Liver (tissue), 9 donors: ENCODE data around the gene CABP4. TPM values are rescaled to one million over a fixed set of nuclear protein-coding genes. Genes with fewer than 3 reads are reported as not detected.
A peak's percentile ranks its signal among the peaks of the same experiment; 100 is the strongest.

ENCODE experiments used
- DNase-seq: peaks from one replicate; pipeline ENCODE4 v3.0.0-alpha.2; 2017; ENCODE audit warnings: low spot score
- H3K27ac ChIP-seq, 2 donors: one replicate each; pipeline ENCODE4 v1.7.0; 2013; ENCODE audit warnings: inconsistent platforms in 2 of 2, low read length in 2 of 2, control low read depth in 1 of 2, low read depth in 1 of 2, mild to moderate bottlenecking in 1 of 2
- H3K27me3 ChIP-seq, 4 donors: one replicate each; pipeline versions ENCODE4 v1.6.1 to v1.7.0; 2013; ENCODE audit warnings: low read length in 3 of 4, inconsistent platforms in 1 of 4, mild to moderate bottlenecking in 1 of 4, moderate library complexity in 1 of 4; ENCODE audit not compliant: control insufficient read depth in 4 of 4, insufficient read depth in 4 of 4
- H3K36me3 ChIP-seq, 4 donors: one replicate each; pipeline versions ENCODE4 v1.6.1 to v1.7.0; 2013; ENCODE audit warnings: low read length in 3 of 4, mild to moderate bottlenecking in 3 of 4, low read depth in 1 of 4, moderate library complexity in 1 of 4; ENCODE audit not compliant: control insufficient read depth in 4 of 4, insufficient read depth in 3 of 4
- H3K4me1 ChIP-seq, 4 donors: one replicate each; pipeline versions ENCODE4 v1.6.1 to v1.7.0; 2013; ENCODE audit warnings: low read length in 3 of 4, mild to moderate bottlenecking in 3 of 4, moderate library complexity in 1 of 4; ENCODE audit not compliant: control insufficient read depth in 4 of 4, insufficient read depth in 4 of 4
- H3K4me3 ChIP-seq, 3 donors: one replicate each; pipeline versions ENCODE4 v1.6.1 to v1.7.0; 2013; ENCODE audit warnings: low read length in 3 of 3, control low read depth in 1 of 3, low read depth in 1 of 3, mild to moderate bottlenecking in 1 of 3
- H3K9ac ChIP-seq, 2 donors: one replicate each; pipeline ENCODE4 v1.7.0; 2013; ENCODE audit warnings: low read length in 2 of 2, mild to moderate bottlenecking in 2 of 2, moderate library complexity in 2 of 2, control low read depth in 1 of 2, low read depth in 1 of 2
- H3K9me3 ChIP-seq, 4 donors: one replicate each; pipeline versions ENCODE4 v1.6.1 to v1.7.0; 2013; ENCODE audit warnings: low read length in 3 of 4; ENCODE audit not compliant: control insufficient read depth in 4 of 4
- ATF3 ChIP-seq: IDR thresholded peaks from 2 replicates; pipeline ENCODE4 v1.6.1; 2016; ENCODE audit warnings: antibody characterized with exemption
- EGR1 ChIP-seq, 2 donors: IDR thresholded peaks; 2 replicates each; pipeline ENCODE4 v1.6.1; 2016 to 2018; ENCODE audit warnings: antibody characterized with exemption in 2 of 2, low read depth in 2 of 2
- FOXA1 ChIP-seq: IDR thresholded peaks from 2 replicates; pipeline ENCODE4 v1.6.1; 2016; ENCODE audit warnings: antibody characterized with exemption
- GABPA ChIP-seq, 2 donors: IDR thresholded peaks in 1 of 2; conservative IDR thresholded peaks in 1 of 2; 2 replicates each; pipeline ENCODE4 v1.6.1; 2016; ENCODE audit warnings: antibody characterized with exemption in 2 of 2, mild to moderate bottlenecking in 1 of 2, moderate library complexity in 1 of 2
- HNF4A ChIP-seq, 2 donors: conservative IDR thresholded peaks; 2 replicates each; pipeline ENCODE4 v1.6.1; 2016; ENCODE audit warnings: antibody characterized with exemption in 2 of 2, mild to moderate bottlenecking in 2 of 2
- JUND ChIP-seq, 2 donors: IDR thresholded peaks; 2 replicates each; pipeline ENCODE4 v1.6.1; 2016; ENCODE audit warnings: antibody characterized with exemption in 2 of 2
- MAX ChIP-seq: IDR thresholded peaks from 2 replicates; pipeline ENCODE4 v1.6.1; 2016; ENCODE audit warnings: antibody characterized with exemption
- RAD21 ChIP-seq, 2 donors: IDR thresholded peaks; 2 replicates each; pipeline ENCODE4 v1.6.1; 2016; ENCODE audit warnings: antibody characterized with exemption in 2 of 2, mild to moderate bottlenecking in 2 of 2
- REST ChIP-seq: IDR thresholded peaks from 2 replicates; pipeline ENCODE4 v1.6.1; 2016; ENCODE audit warnings: antibody characterized with exemption, mild to moderate bottlenecking
- RXRA ChIP-seq, 2 donors: IDR thresholded peaks; 2 replicates each; pipeline ENCODE4 v1.6.1; 2017 to 2018; ENCODE audit warnings: antibody characterized with exemption in 2 of 2, mild to moderate bottlenecking in 1 of 2
- TAF1 ChIP-seq: conservative IDR thresholded peaks from 2 replicates; pipeline ENCODE4 v1.6.1; 2016; ENCODE audit warnings: antibody characterized with exemption, mild to moderate bottlenecking
- YY1 ChIP-seq: IDR thresholded peaks from 2 replicates; pipeline ENCODE4 v1.6.1; 2016; ENCODE audit warnings: antibody characterized with exemption, mild to moderate bottlenecking
- ZBTB33 ChIP-seq: IDR thresholded peaks from 2 replicates; pipeline ENCODE4 v1.6.1; 2016; ENCODE audit warnings: antibody characterized with exemption
- whole genome bisulfite sequencing: extraction: QIAGEN DNeasy Blood & Tissue Kit; methylation state at CpG from one replicate; pipeline ENCODE4 v1.1.7; 2013; 5-methylcytosine and 5-hydroxymethylcytosine counted together
- polyA plus RNA-seq, 2 donors: library from polyadenylated mRNA; stranded (reverse) in 1 of 2; unstranded in 1 of 2; fragments of 200-250 nt in 1 of 2; fragments of >200 nt in 1 of 2; fragmentation: Nextera tagmentation in 1 of 2; extraction: Ambion mirVana in 1 of 2; gene quantifications; one replicate each; pipeline versions ENCODE4 v1.2.1 to v1.2.3, GENCODE V29; 2013 to 2015
- total RNA-seq, 2 donors: library from RNA; depleted of rRNA; stranded (reverse); fragments of >200 nt; gene quantifications; one replicate each; pipeline ENCODE4 v1.2.3, GENCODE V29; 2014
- TF ChIP-seq, protein P1 (sequence below): fragments of 150-350 bp; IDR thresholded peaks from 2 replicates; pipeline ENCODE4 v1.5.1; 2017; ENCODE audit warnings: improper control_type of control experiment, low read depth, low read length; ENCODE audit not compliant: missing input control
- donor health status: healthy.
- donor health status: healthy.
- donor health status: healthy.
- donor health status: healthy.
- donor health status: healthy.

Gene CABP4
- total and polyA plus RNA-seq, 4 donors, result 0.85 to 2.9 (median 1.6) TPM

GRCh38 chr11:67409261-67409666 lies 45.9 kb upstream of the CABP4 start:
- no peak overlapping the region for H3K27ac ChIP-seq

DNA sequence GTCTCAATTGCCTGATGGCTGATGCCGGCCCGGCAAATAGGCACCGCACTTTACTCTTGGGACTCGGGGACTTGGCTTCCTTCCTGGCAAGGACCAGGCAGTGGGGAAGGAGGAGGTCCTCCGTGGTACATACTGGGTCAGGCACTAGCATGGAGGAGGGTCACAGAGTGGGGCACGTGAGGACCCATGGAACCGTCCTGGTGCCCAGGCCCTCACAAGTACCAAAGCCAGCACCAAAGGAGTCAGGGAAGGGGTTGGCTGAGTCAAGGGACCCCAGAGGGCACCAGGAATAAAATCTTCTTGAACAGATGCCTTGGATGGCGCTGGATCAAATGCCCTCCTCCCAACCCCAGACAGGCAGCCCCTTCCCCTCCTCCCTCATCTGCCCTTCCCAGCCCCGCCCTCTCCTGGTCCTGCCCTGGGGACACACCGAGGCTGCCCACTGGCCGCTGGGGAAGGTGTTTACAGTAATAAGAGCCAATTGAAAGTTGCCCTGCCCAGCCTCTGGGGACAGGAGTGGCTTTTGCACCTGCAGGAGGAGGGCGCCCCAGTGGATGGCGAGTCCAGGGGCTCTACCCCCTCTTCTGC lies 45.3 kb upstream of the CABP4 start:
- Histone ChIP-seq H3K4me1 (peaks cover 0 to 4% (median 0%) of the 10 kb centered on the region in 4 donors), H3K4me3 (no peak overlapping the region), H3K9me3 (no peaks in the 10 kb centered on the region), H3K27ac (peak overlapping the region in 1 of 2 donors; percentile 5), H3K27me3 (no peaks in the 10 kb centered on the region), H3K36me3 (no peaks in the 10 kb centered on the region), H3K9ac (no peak overlapping the region)
- 27% methylated on average over 13 of the region's 13 CpGs for WGBS
- DNase-seq, result no peak
- TF ChIP-seq FOXA1 (no peak), RXRA (IDR thresholded peaks at IDR 0.05) (no peak), TAF1 (no peak), GABPA (IDR thresholded peaks at IDR 0.05 in 1 of 2, conservative IDR thresholded peaks at IDR 0.05 in 1 of 2) (no peak), HNF4A (conservative IDR thresholded peaks at IDR 0.05) (no peak), ZBTB33 (no peak), YY1 (no peak), JUND (IDR thresholded peaks at IDR 0.05) (no peak), EGR1 (IDR thresholded peaks at IDR 0.05; ENCODE audit: low read depth in 2 of 2) (no peak)
- TF ChIP-seq, protein P1, sequence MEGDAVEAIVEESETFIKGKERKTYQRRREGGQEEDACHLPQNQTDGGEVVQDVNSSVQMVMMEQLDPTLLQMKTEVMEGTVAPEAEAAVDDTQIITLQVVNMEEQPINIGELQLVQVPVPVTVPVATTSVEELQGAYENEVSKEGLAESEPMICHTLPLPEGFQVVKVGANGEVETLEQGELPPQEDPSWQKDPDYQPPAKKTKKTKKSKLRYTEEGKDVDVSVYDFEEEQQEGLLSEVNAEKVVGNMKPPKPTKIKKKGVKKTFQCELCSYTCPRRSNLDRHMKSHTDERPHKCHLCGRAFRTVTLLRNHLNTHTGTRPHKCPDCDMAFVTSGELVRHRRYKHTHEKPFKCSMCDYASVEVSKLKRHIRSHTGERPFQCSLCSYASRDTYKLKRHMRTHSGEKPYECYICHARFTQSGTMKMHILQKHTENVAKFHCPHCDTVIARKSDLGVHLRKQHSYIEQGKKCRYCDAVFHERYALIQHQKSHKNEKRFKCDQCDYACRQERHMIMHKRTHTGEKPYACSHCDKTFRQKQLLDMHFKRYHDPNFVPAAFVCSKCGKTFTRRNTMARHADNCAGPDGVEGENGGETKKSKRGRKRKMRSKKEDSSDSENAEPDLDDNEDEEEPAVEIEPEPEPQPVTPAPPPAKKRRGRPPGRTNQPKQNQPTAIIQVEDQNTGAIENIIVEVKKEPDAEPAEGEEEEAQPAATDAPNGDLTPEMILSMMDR, result no peak

More at GRCh38 chr11:67409261-67409666, 45.9 kb upstream of the CABP4 start:
- H3K9ac ChIP-seq, result no peak overlapping the region
- WGBS, result 61% methylated on average over 24 of the region's 24 CpGs
- TF ChIP-seq ATF3, result no peak
- no peak for TF ChIP-seq TAF1
- TF ChIP-seq, protein P1, result no peak
- no peak for TF ChIP-seq EGR1 (IDR thresholded peaks at IDR 0.05; ENCODE audit: low read depth in 2 of 2)
- no peak for TF ChIP-seq YY1
- TF ChIP-seq REST, result no peak
- TF ChIP-seq JUND (IDR thresholded peaks at IDR 0.05), result no peak
- no peak for TF ChIP-seq MAX
- no peak for TF ChIP-seq HNF4A (conservative IDR thresholded peaks at IDR 0.05)
- no peak for TF ChIP-seq RAD21 (IDR thresholded peaks at IDR 0.05)
- no peak for TF ChIP-seq GABPA (IDR thresholded peaks at IDR 0.05 in 1 of 2, conservative IDR thresholded peaks at IDR 0.05 in 1 of 2)
- H3K4me3 ChIP-seq, result no peak overlapping the region
- no peaks in the 10 kb centered on the region for H3K36me3 ChIP-seq
- DNase-seq, result no peak
- no peaks in the 10 kb centered on the region for H3K9me3 ChIP-seq
- H3K4me1 ChIP-seq, result peaks cover 0 to 3% (median 0%) of the 10 kb centered on the region in 4 donors
- H3K27me3 ChIP-seq, result no peaks in the 10 kb centered on the region
